Stimulated activated CD8-positive, alpha-beta memory T cell treated with anti-CD3 and anti-CD28 coated beads, Interleukin-4, amount 100 ng/mL, for 48 hours (primary cell): Measurements from ENCODE around the gene MAP4K4.

ENCODE experiments used
- DNase-seq: peaks from one replicate; pipeline ENCODE4 v3.0.0-alpha.2; 2020

MAP4K4 gene

GRCh38 chr2:101794141-101794540 is 96.6 kb downstream of the MAP4K4 start:
- DNase-seq: no peak

- no peak for DNase-seq
Measured at GRCh38 chr2:101795033-101795432, 97.5 kb downstream of the MAP4K4 start.

GRCh38 chr2:101796825-101797600 is 99.5 kb downstream of the MAP4K4 start:
- no peak for DNase-seq

GRCh38 chr2:101801496-101801895 is 104.0 kb downstream of the MAP4K4 start:
- no peak for DNase-seq

GRCh38 chr2:101802329-101802728 is 104.8 kb downstream of the MAP4K4 start:
- no peak for DNase-seq

GRCh38 chr2:101803128-101803527 is 105.6 kb downstream of the MAP4K4 start:
- DNase-seq: no peak

GRCh38 chr2:101803945-101804696 is 106.6 kb downstream of the MAP4K4 start:
- DNase-seq: no peak

GRCh38 chr2:101805152-101806088 is 107.9 kb downstream of the MAP4K4 start:
- no peak for DNase-seq

- DNase-seq: no peak
Measured at GRCh38 chr2:101806123-101806522, 108.6 kb downstream of the MAP4K4 start.

GRCh38 chr2:101806701-101807100 is 109.2 kb downstream of the MAP4K4 start:
- no peak for DNase-seq

- no peak for DNase-seq
Measured at GRCh38 chr2:101807242-101807641, 109.7 kb downstream of the MAP4K4 start.

- no peak for DNase-seq
Measured at GRCh38 chr2:101808006-101808562, 110.6 kb downstream of the MAP4K4 start.

- DNase-seq: no peak
Measured at GRCh38 chr2:101809698-101810097, 112.2 kb downstream of the MAP4K4 start.

GRCh38 chr2:101811226-101812015 is 113.9 kb downstream of the MAP4K4 start:
- DNase-seq: no peak

GRCh38 chr2:101812226-101812625 is 114.7 kb downstream of the MAP4K4 start:
- DNase-seq: no peak

GRCh38 chr2:101814752-101815151 is 117.2 kb downstream of the MAP4K4 start:
- no peak for DNase-seq

- DNase-seq: no peak
Measured at GRCh38 chr2:101815154-101815553, 117.6 kb downstream of the MAP4K4 start.

GRCh38 chr2:101815739-101816391 is 118.4 kb downstream of the MAP4K4 start:
- DNase-seq: no peak

GRCh38 chr2:101816598-101816997 is 119.1 kb downstream of the MAP4K4 start:
- DNase-seq: no peak

- no peak for DNase-seq
Measured at GRCh38 chr2:101817481-101817880, 120.0 kb downstream of the MAP4K4 start.
